GM23338 (cell line): ENCODE measurements around the gene PARD6A. TPM values are rescaled to one million over a fixed set of nuclear protein-coding genes. Genes with fewer than 3 reads are reported as not detected.
A peak's percentile ranks its signal among the peaks of the same experiment; 100 is the strongest.

Source experiments
- ATAC-seq: fragments of 200-7000 bp; cut with Tn5 transposase; 3 replicates; pipeline ENCODE4 v1.9.1; 2020
- DNase-seq: peaks from one replicate; pipeline ENCODE4 v3.0.0-alpha.2; 2015; ENCODE audit warnings: low spot score
- H2AFZ ChIP-seq: fragments of 200-600 bp; sonication (generic); 2 replicates; pipeline ENCODE4 v1.8.0; 2016; ENCODE audit warnings: antibody characterized with exemption, mild to moderate bottlenecking, moderate library complexity
- H3F3A ChIP-seq: fragments of 200-600 bp; sonication (generic); replicated peaks from 2 replicates; pipeline ENCODE4 v1.8.0; 2017; ENCODE audit warnings: antibody characterized with exemption, mixed run types, low read depth
- H3K27ac ChIP-seq: fragments of 200-600 bp; sonication (generic); 2 replicates; pipeline ENCODE4 v1.6.1; 2016; ENCODE audit warnings: low read depth
- H3K27me3 ChIP-seq: fragments of 200-600 bp; sonication (generic); 2 replicates; pipeline ENCODE4 v1.8.0; 2016; ENCODE audit warnings: mild to moderate bottlenecking, mixed run types, moderate library complexity; ENCODE audit not compliant: insufficient read depth
- H3K36me3 ChIP-seq: fragments of 200-600 bp; sonication (generic); 2 replicates; pipeline ENCODE4 v1.8.0; 2016; ENCODE audit warnings: mild to moderate bottlenecking; ENCODE audit not compliant: insufficient read depth
- H3K4me1 ChIP-seq: fragments of 200-600 bp; sonication (generic); 2 replicates; pipeline ENCODE4 v1.8.0; 2016; ENCODE audit warnings: mild to moderate bottlenecking, moderate library complexity; ENCODE audit not compliant: insufficient read depth
- H3K4me2 ChIP-seq: fragments of 200-600 bp; sonication (generic); 2 replicates; pipeline ENCODE4 v1.7.1; 2017; ENCODE audit warnings: mixed run types
- H3K4me3 ChIP-seq: fragments of 200-600 bp; sonication (generic); 2 replicates; pipeline ENCODE4 v1.6.1; 2016; ENCODE audit warnings: mixed run types
- H3K79me2 ChIP-seq: fragments of 200-600 bp; sonication (generic); replicated peaks from 2 replicates; pipeline ENCODE4 v1.8.0; 2017; ENCODE audit warnings: mild to moderate bottlenecking; ENCODE audit not compliant: insufficient read depth
- H3K9me2 ChIP-seq: fragments of 200-600 bp; sonication (generic); 2 replicates; pipeline ENCODE4 v1.8.0; 2017; ENCODE audit not compliant: insufficient read depth
- H4K20me1 ChIP-seq: fragments of 200-600 bp; sonication (generic); replicated peaks from 2 replicates; pipeline ENCODE4 v1.8.0; 2017; ENCODE audit warnings: mild to moderate bottlenecking; ENCODE audit not compliant: insufficient read depth
- H3K27ac Mint-ChIP-seq: 2 replicates; pipeline ENCODE4 v1.8.0; 2020; ENCODE audit warnings: inconsistent platforms, mild to moderate bottlenecking, moderate library complexity, mixed read lengths
- H3K27me3 Mint-ChIP-seq: 3 replicates; pipeline ENCODE4 v1.8.0; 2022; ENCODE audit warnings: low read depth, mild to moderate bottlenecking, moderate library complexity, mixed read lengths, inconsistent platforms; ENCODE audit not compliant: insufficient read depth, poor library complexity
- H3K36me3 Mint-ChIP-seq: 3 replicates; pipeline ENCODE4 v1.8.0; 2021; ENCODE audit warnings: low read depth, mild to moderate bottlenecking, inconsistent platforms, moderate library complexity, mixed read lengths
- H3K4me1 Mint-ChIP-seq: 3 replicates; pipeline ENCODE4 v1.8.0; 2020; ENCODE audit warnings: mild to moderate bottlenecking, inconsistent platforms, mixed read lengths
- H3K4me3 Mint-ChIP-seq: 3 replicates; pipeline ENCODE4 v1.8.0; 2021; ENCODE audit warnings: moderate library complexity, mild to moderate bottlenecking, inconsistent platforms, mixed read lengths
- H3K9me3 Mint-ChIP-seq: 3 replicates; pipeline ENCODE4 v1.8.0; 2020; ENCODE audit warnings: moderate library complexity, mild to moderate bottlenecking, inconsistent platforms, mixed read lengths
- CREB1 ChIP-seq: fragments of 250-450 bp; sonication (Bioruptor Pico); IDR thresholded peaks from 2 replicates; pipeline ENCODE4 v1.5.0; 2020; ENCODE audit warnings: low read depth, mild to moderate bottlenecking, moderate library complexity
- EZH2 ChIP-seq: fragments of 200-600 bp; sonication (generic); IDR thresholded peaks from one replicate; pipeline ENCODE4 v1.8.0; 2017; ENCODE audit warnings: antibody characterized with exemption, mild to moderate bottlenecking, low read depth; ENCODE audit not compliant: unreplicated experiment
- NANOG ChIP-seq: IDR thresholded peaks from 2 replicates; pipeline ENCODE4 v1.6.1; 2016; ENCODE audit warnings: antibody characterized with exemption, borderline replicate concordance
- POLR2AphosphoS5 ChIP-seq: IDR thresholded peaks from 2 replicates; pipeline ENCODE4 v1.6.1; 2016; ENCODE audit warnings: antibody characterized with exemption, low read depth
- STAT1 ChIP-seq: IDR thresholded peaks from one replicate; pipeline ENCODE4 v1.6.1; 2016; ENCODE audit warnings: antibody characterized with exemption; ENCODE audit not compliant: unreplicated experiment
- ZNF114 ChIP-seq: fragments of 250-450 bp; sonication (Bioruptor Pico); IDR thresholded peaks from 2 replicates; pipeline ENCODE4 v1.5.0; 2020; ENCODE audit warnings: mild to moderate bottlenecking, moderate library complexity
- ZNF331 ChIP-seq: fragments of 250-450 bp; sonication (Bioruptor Pico); IDR thresholded peaks from 2 replicates; pipeline ENCODE4 v1.5.0; 2020; ENCODE audit warnings: low read depth, mild to moderate bottlenecking, moderate library complexity
- polyA plus RNA-seq: library from polyadenylated mRNA; unstranded; fragments of >200 nt; fragmentation: Nextera tagmentation; extraction: Ambion mirVana; gene quantifications from 2 replicates; pipeline ENCODE4 v1.2.1, GENCODE V29; 2016
- total RNA-seq: library from RNA; depleted of rRNA; stranded (reverse); fragments of >200 nt; shearing (Covaris generic); gene quantifications from 2 replicates; pipeline ENCODE4 v1.2.3, GENCODE V29; 2014
- TF ChIP-seq, protein P1 (sequence below): IDR thresholded peaks from one replicate; pipeline ENCODE4 v1.6.1; 2018; ENCODE audit warnings: antibody characterized with exemption; ENCODE audit not compliant: unreplicated experiment
- TF ChIP-seq, protein P2 (sequence below): fragments of 250-450 bp; sonication (Bioruptor Pico); IDR thresholded peaks from 2 replicates; pipeline ENCODE4 v1.5.0; 2020; ENCODE audit warnings: mild to moderate bottlenecking, moderate library complexity

PARD6A gene
- total and polyA plus RNA-seq, 2 experiments from 2014 or later = 11.1 to 15.7 TPM

DNA sequence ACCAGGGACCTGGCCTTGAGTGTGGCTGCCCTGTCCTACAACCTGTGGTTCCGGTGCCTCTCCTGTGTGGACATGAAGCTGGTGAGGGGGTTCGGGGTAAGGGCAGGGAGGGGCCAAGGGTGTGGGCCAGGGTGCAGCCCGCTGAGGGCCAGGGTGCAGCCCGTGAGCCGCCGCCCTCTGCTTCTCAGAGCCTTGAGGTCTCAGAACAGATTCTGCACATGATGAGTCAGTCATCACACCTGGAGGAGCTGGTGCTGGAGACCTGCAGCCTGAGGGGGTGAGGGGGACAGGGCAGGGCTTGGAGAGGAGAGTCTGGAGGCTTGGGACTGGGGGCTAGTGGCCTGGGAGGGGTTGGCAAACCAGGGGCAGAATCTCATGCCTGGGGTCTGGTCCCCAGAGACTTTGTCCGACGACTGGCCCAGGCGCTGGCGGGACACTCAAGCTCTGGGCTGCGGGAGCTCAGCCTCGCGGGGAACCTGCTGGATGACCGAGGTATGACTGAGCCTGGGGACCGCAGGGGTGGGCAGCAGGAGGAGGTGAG lies 13.6 kb upstream of the PARD6A start (continued):
- TF ChIP-seq POLR2AphosphoS5 = no peak
- no peak for TF ChIP-seq CREB1 (CRISPR knock-in tag)

DNA sequence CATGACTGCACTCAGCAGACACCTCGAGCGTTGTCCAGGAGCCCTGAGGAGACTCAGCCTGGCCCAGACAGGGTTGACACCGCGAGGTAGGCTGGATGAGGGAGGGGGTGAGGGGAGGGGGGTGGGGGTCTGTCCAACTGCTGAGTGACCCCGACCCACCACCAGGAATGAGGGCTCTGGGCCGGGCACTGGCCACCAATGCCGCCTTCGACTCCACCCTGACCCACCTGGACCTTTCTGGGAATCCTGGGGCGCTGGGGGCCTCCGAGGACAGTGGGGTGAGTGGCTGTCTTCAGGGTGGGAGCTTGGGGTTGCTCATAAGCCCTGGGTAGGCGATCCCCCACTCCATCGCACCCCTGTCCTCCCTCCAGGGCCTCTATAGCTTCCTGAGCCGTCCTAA lies 13.1 kb upstream of the PARD6A start:
- Mint-ChIP-seq H3K27ac (no peak overlapping the region), H3K36me3 (peaks cover 4% of the 10 kb centered on the region; the same call in 1 of the 3 replicates), H3K4me1 (peaks cover 11% of the 10 kb centered on the region), H3K4me3 (no peak overlapping the region), H3K27me3 (peaks cover 74% of the 10 kb centered on the region), H3K9me3 (no peaks in the 10 kb centered on the region)
- no peaks in the 10 kb centered on the region for H3K36me3 ChIP-seq
- no peaks in the 10 kb centered on the region; the same call in 1 of the 2 replicates for H4K20me1 ChIP-seq
- H3K4me2 ChIP-seq = peak overlapping the region; percentile 78
- no peak for DNase-seq
- H3K4me1 ChIP-seq = no peaks in the 10 kb centered on the region; the same call in 1 of the 2 replicates
- H3K27ac ChIP-seq = no peak overlapping the region
- ATAC-seq = no peak
- H3F3A ChIP-seq = peaks cover 7% of the 10 kb centered on the region; the same call in 1 of the 2 replicates
- H3K79me2 ChIP-seq = no peaks in the 10 kb centered on the region
- no peak overlapping the region for H2AFZ ChIP-seq
- no peak for TF ChIP-seq ZNF331 (CRISPR knock-in tag)
- TF ChIP-seq, protein P1, sequence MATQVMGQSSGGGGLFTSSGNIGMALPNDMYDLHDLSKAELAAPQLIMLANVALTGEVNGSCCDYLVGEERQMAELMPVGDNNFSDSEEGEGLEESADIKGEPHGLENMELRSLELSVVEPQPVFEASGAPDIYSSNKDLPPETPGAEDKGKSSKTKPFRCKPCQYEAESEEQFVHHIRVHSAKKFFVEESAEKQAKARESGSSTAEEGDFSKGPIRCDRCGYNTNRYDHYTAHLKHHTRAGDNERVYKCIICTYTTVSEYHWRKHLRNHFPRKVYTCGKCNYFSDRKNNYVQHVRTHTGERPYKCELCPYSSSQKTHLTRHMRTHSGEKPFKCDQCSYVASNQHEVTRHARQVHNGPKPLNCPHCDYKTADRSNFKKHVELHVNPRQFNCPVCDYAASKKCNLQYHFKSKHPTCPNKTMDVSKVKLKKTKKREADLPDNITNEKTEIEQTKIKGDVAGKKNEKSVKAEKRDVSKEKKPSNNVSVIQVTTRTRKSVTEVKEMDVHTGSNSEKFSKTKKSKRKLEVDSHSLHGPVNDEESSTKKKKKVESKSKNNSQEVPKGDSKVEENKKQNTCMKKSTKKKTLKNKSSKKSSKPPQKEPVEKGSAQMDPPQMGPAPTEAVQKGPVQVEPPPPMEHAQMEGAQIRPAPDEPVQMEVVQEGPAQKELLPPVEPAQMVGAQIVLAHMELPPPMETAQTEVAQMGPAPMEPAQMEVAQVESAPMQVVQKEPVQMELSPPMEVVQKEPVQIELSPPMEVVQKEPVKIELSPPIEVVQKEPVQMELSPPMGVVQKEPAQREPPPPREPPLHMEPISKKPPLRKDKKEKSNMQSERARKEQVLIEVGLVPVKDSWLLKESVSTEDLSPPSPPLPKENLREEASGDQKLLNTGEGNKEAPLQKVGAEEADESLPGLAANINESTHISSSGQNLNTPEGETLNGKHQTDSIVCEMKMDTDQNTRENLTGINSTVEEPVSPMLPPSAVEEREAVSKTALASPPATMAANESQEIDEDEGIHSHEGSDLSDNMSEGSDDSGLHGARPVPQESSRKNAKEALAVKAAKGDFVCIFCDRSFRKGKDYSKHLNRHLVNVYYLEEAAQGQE = no peak
- TF ChIP-seq ZNF114 = no peak
- no peak for TF ChIP-seq STAT1
- no peak for TF ChIP-seq NANOG
- TF ChIP-seq, protein P2, sequence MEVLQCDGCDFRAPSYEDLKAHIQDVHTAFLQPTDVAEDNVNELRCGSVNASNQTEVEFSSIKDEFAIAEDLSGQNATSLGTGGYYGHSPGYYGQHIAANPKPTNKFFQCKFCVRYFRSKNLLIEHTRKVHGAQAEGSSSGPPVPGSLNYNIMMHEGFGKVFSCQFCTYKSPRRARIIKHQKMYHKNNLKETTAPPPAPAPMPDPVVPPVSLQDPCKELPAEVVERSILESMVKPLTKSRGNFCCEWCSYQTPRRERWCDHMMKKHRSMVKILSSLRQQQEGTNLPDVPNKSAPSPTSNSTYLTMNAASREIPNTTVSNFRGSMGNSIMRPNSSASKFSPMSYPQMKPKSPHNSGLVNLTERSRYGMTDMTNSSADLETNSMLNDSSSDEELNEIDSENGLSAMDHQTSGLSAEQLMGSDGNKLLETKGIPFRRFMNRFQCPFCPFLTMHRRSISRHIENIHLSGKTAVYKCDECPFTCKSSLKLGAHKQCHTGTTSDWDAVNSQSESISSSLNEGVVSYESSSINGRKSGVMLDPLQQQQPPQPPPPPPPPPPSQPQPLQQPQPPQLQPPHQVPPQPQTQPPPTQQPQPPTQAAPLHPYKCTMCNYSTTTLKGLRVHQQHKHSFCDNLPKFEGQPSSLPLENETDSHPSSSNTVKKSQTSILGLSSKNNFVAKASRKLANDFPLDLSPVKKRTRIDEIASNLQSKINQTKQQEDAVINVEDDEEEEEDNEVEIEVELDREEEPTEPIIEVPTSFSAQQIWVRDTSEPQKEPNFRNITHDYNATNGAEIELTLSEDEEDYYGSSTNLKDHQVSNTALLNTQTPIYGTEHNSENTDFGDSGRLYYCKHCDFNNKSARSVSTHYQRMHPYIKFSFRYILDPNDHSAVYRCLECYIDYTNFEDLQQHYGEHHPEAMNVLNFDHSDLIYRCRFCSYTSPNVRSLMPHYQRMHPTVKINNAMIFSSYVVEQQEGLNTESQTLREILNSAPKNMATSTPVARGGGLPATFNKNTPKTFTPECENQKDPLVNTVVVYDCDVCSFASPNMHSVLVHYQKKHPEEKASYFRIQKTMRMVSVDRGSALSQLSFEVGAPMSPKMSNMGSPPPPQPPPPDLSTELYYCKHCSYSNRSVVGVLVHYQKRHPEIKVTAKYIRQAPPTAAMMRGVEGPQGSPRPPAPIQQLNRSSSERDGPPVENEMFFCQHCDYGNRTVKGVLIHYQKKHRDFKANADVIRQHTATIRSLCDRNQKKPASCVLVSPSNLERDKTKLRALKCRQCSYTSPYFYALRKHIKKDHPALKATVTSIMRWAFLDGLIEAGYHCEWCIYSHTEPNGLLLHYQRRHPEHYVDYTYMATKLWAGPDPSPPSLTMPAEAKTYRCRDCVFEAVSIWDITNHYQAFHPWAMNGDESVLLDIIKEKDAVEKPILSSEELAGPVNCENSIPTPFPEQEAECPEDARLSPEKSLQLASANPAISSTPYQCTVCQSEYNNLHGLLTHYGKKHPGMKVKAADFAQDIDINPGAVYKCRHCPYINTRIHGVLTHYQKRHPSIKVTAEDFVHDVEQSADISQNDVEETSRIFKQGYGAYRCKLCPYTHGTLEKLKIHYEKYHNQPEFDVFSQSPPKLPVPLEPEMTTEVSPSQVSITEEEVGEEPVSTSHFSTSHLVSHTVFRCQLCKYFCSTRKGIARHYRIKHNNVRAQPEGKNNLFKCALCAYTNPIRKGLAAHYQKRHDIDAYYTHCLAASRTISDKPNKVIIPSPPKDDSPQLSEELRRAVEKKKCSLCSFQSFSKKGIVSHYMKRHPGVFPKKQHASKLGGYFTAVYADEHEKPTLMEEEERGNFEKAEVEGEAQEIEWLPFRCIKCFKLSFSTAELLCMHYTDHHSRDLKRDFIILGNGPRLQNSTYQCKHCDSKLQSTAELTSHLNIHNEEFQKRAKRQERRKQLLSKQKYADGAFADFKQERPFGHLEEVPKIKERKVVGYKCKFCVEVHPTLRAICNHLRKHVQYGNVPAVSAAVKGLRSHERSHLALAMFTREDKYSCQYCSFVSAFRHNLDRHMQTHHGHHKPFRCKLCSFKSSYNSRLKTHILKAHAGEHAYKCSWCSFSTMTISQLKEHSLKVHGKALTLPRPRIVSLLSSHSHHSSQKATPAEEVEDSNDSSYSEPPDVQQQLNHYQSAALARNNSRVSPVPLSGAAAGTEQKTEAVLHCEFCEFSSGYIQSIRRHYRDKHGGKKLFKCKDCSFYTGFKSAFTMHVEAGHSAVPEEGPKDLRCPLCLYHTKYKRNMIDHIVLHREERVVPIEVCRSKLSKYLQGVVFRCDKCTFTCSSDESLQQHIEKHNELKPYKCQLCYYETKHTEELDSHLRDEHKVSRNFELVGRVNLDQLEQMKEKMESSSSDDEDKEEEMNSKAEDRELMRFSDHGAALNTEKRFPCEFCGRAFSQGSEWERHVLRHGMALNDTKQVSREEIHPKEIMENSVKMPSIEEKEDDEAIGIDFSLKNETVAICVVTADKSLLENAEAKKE (CRISPR knock-in tag) = no peak
- no peak for TF ChIP-seq CREB1 (CRISPR knock-in tag)
- TF ChIP-seq EZH2 = no peak
- peak overlapping the region; percentile 46; the same call in 1 of the 2 replicates for H3K4me3 ChIP-seq
- peaks cover 73% of the 10 kb centered on the region for H3K27me3 ChIP-seq
- no peaks in the 10 kb centered on the region for H3K9me2 ChIP-seq
